SK-N-SH (cell line): ENCODE measurements around the gene GRIK1. TPM values are rescaled to one million over a fixed set of nuclear protein-coding genes. Genes with fewer than 3 reads are reported as not detected.

Experiments used
- CTCF ChIA-PET: fragments of 300-600, 350-600 bp; formaldehyde crosslinking; extraction: SDS; loops from one replicate; lab custom pipeline; 2021; lab: Yijun Ruan, JAX
- POLR2A ChIA-PET: fragments of 350-600 bp; sonication (Branson Sonifier 250); formaldehyde crosslinking; extraction: SDS; loops from one replicate; lab custom pipeline; 2020; ENCODE audit warnings: antibody characterized with exemption, inconsistent platforms; lab: Yijun Ruan, JAX
- DNase-seq: peaks from one replicate; pipeline ENCODE4 v3.0.0; 2012
- H2AFZ ChIP-seq: fragments of 200-600 bp; sonication (generic); 2 replicates; pipeline ENCODE4 v1.8.1; 2016; ENCODE audit warnings: antibody characterized with exemption, mild to moderate bottlenecking, low read depth
- H3F3A ChIP-seq: fragments of 200-600 bp; sonication (generic); replicated peaks from 2 replicates; pipeline ENCODE3; 2016; ENCODE audit warnings: antibody characterized with exemption, mild to moderate bottlenecking; ENCODE audit not compliant: insufficient read depth
- H3K27ac ChIP-seq, 2 experiments: fragments of 200-500 bp in 1 of 2; fragments of 200-600 bp in 1 of 2; sonication (Bioruptor generic) in 1 of 2; sonication (generic), shearing (Covaris generic) in 1 of 2; 2 replicates each; pipeline versions ENCODE4 v1.5.1 to v1.6.1; 2014 to 2016; ENCODE audit warnings: low read depth in 2 of 2, inconsistent platforms in 1 of 2, low read length in 1 of 2, mild to moderate bottlenecking in 1 of 2, mixed read lengths in 1 of 2
- H3K27me3 ChIP-seq: fragments of 200-600 bp; sonication (generic), shearing (Covaris generic); 2 replicates; pipeline ENCODE4 v1.6.1; 2016; ENCODE audit warnings: mixed run types; ENCODE audit not compliant: insufficient read depth
- H3K36me3 ChIP-seq, 2 experiments: fragments of 200-500 bp in 1 of 2; fragments of 200-600 bp in 1 of 2; sonication (Bioruptor generic) in 1 of 2; sonication (generic) in 1 of 2; replicated peaks in 1 of 2; 2 replicates each; pipeline versions ENCODE3 to v1.5.1; 2014 to 2016; ENCODE audit warnings: low read length in 1 of 2, mild to moderate bottlenecking in 1 of 2; ENCODE audit not compliant: insufficient read depth in 2 of 2, control insufficient read depth in 1 of 2
- H3K4me1 ChIP-seq, 2 experiments: fragments of 200-500 bp in 1 of 2; fragments of 200-600 bp in 1 of 2; sonication (Bioruptor generic) in 1 of 2; sonication (generic), shearing (Covaris generic) in 1 of 2; 2 replicates each; pipeline versions ENCODE4 v1.5.1 to v1.6.1; 2014 to 2016; ENCODE audit warnings: low read depth in 1 of 2, low read length in 1 of 2, mixed run types in 1 of 2; ENCODE audit not compliant: insufficient read depth in 2 of 2, control insufficient read depth in 1 of 2
- H3K4me2 ChIP-seq: fragments of 200-600 bp; sonication (generic), shearing (Covaris generic); 2 replicates; pipeline ENCODE4 v1.6.1; 2017; ENCODE audit warnings: mixed run types
- H3K4me3 ChIP-seq, 2 experiments: fragments of 200-500 bp in 1 of 2; fragments of 200-600 bp in 1 of 2; sonication (Bioruptor generic) in 1 of 2; sonication (generic), shearing (Covaris generic) in 1 of 2; 2 replicates each; pipeline versions ENCODE4 v1.5.1 to v1.8.1; 2014 to 2016; ENCODE audit warnings: low read depth in 2 of 2, inconsistent platforms in 1 of 2, low read length in 1 of 2, mild to moderate bottlenecking in 1 of 2, mixed read lengths in 1 of 2, moderate library complexity in 1 of 2
- H3K79me2 ChIP-seq: fragments of 200-600 bp; sonication (generic); 2 replicates; pipeline ENCODE4 v1.8.1; 2017; ENCODE audit warnings: mild to moderate bottlenecking; ENCODE audit not compliant: insufficient read depth
- H3K9ac ChIP-seq: fragments of 200-600 bp; sonication (generic); 2 replicates; pipeline ENCODE4 v1.6.1; 2017; ENCODE audit warnings: mixed run types
- H3K9me2 ChIP-seq: fragments of 200-600 bp; sonication (generic); 2 replicates; pipeline ENCODE4 v1.6.1; 2017; ENCODE audit warnings: mixed run types
- H3K9me3 ChIP-seq: fragments of 200-600 bp; sonication (generic); 2 replicates; pipeline ENCODE4 v1.6.1; 2017; ENCODE audit warnings: mixed run types, mild to moderate bottlenecking, moderate library complexity
- H4K20me1 ChIP-seq: fragments of 200-600 bp; sonication (generic); 2 replicates; pipeline ENCODE4 v1.6.1; 2017; ENCODE audit warnings: mild to moderate bottlenecking, mixed run types; ENCODE audit not compliant: insufficient read depth
- CTCF ChIP-seq: fragments of 200-600 bp; sonication (generic); IDR thresholded peaks from 2 replicates; pipeline ENCODE4 v1.6.1; 2017; ENCODE audit warnings: antibody characterized with exemption, mild to moderate bottlenecking, moderate library complexity
- EP300 ChIP-seq, 2 experiments: IDR thresholded peaks; 2 replicates each; pipeline versions ENCODE4 v1.4.0 to v1.6.1; 2012; ENCODE audit warnings: borderline replicate concordance in 1 of 2, low read depth in 1 of 2, low read length in 1 of 2
- EZH2phosphoT487 ChIP-seq: fragments of 200-600 bp; sonication (generic); IDR thresholded peaks from 2 replicates; pipeline ENCODE4 v1.6.1; 2017; ENCODE audit warnings: low read depth, mixed run types, mild to moderate bottlenecking, antibody characterized with exemption, moderate library complexity, borderline replicate concordance
- FOSL2 ChIP-seq: IDR thresholded peaks from 2 replicates; pipeline ENCODE4 v1.4.0; 2012; ENCODE audit warnings: low read depth, mild to moderate bottlenecking, moderate library complexity, borderline replicate concordance
- FOXJ3 ChIP-seq: sonication (generic); formaldehyde crosslinking; IDR thresholded peaks from 2 replicates; pipeline ENCODE4 v1.5.1; 2020; ENCODE audit warnings: mild to moderate bottlenecking, missing genetic modification reagents
- FOXM1 ChIP-seq: IDR thresholded peaks from 2 replicates; pipeline ENCODE4 v1.4.0; 2012; ENCODE audit warnings: low read depth, mild to moderate bottlenecking
- MXI1 ChIP-seq: IDR thresholded peaks from 2 replicates; pipeline ENCODE4 v1.6.1; 2012; ENCODE audit warnings: mild to moderate bottlenecking, low read depth, low read length, improper control_type of control experiment
- NFIC ChIP-seq: IDR thresholded peaks from 2 replicates; pipeline ENCODE4 v1.4.0; 2012; ENCODE audit warnings: borderline replicate concordance
- NRF1 ChIP-seq: IDR thresholded peaks from 2 replicates; pipeline ENCODE4 v1.6.1; 2012; ENCODE audit warnings: low read depth, mild to moderate bottlenecking, low read length
- PBX3 ChIP-seq: IDR thresholded peaks from 2 replicates; pipeline ENCODE4; 2012
- POLR2AphosphoS5 ChIP-seq: IDR thresholded peaks from 2 replicates; pipeline ENCODE4 v1.6.1; 2012; ENCODE audit warnings: low read depth, low read length
- RCOR1 ChIP-seq: fragments of 150-350 bp; IDR thresholded peaks from 2 replicates; pipeline ENCODE4 v1.6.1; 2017; ENCODE audit warnings: antibody characterized with exemption, low read length
- RFX5 ChIP-seq: IDR thresholded peaks from 2 replicates; pipeline ENCODE4 v1.6.1; 2012; ENCODE audit warnings: mild to moderate bottlenecking, improper control_type of control experiment, low read length
- RXRA ChIP-seq: IDR thresholded peaks from 2 replicates; pipeline ENCODE4 v1.4.0; 2012; ENCODE audit warnings: low read depth, mild to moderate bottlenecking, borderline replicate concordance
- TEAD4 ChIP-seq: IDR thresholded peaks from 2 replicates; pipeline ENCODE4 v1.4.0; 2012; ENCODE audit warnings: mild to moderate bottlenecking, borderline replicate concordance; ENCODE audit not compliant: insufficient read depth
- USF2 ChIP-seq: fragments of 150-350 bp; IDR thresholded peaks from 2 replicates; pipeline ENCODE4 v1.6.1; 2017; ENCODE audit warnings: antibody characterized with exemption, low read length, low read depth, borderline replicate concordance
- WGBS: methylation state at CpG from one replicate; pipeline ENCODE4 v1.1.6; 2017; ENCODE audit warnings: low lambda C conversion rate; 5-methylcytosine and 5-hydroxymethylcytosine counted together
- polyA plus RNA-seq, 3 experiments: library from polyadenylated mRNA; depleted of rRNA; stranded (reverse); fragments of >200 nt; gene quantifications; 2 replicates each; pipeline ENCODE4 v1.2.3, GENCODE V29; 2012

Gene GRIK1
- polyA plus RNA-seq, 1 of the 3 experiments (the other 2 are of a cell fraction): not detected

GRCh38 chr21:29674343-29674742 lies 265.5 kb downstream of the GRIK1 start:
- H3K79me2 ChIP-seq: no peaks in the 10 kb centered on the region
- peaks cover 0 to 6% of the 10 kb centered on the region in 2 experiments; a peak in 2 of 4 replicates for H3K4me1 ChIP-seq
- H2AFZ ChIP-seq: no peak overlapping the region
- H3K9me2 ChIP-seq: no peaks in the 10 kb centered on the region
- no peak overlapping the region for H3K9ac ChIP-seq
- no peak overlapping the region for H3K4me3 ChIP-seq
- H3K4me2 ChIP-seq: no peak overlapping the region
- no peaks in the 10 kb centered on the region for H3K36me3 ChIP-seq
- no peaks in the 10 kb centered on the region for H3K27me3 ChIP-seq
- no peaks in the 10 kb centered on the region for H3F3A ChIP-seq
- no peak overlapping the region for H3K27ac ChIP-seq
- no peak for TF ChIP-seq TEAD4
- TF ChIP-seq MXI1: no peak
- no peak for TF ChIP-seq RXRA
- no peak for TF ChIP-seq NRF1
- no peak for TF ChIP-seq USF2
- TF ChIP-seq FOXJ3: no peak
- no peak for TF ChIP-seq NFIC
- TF ChIP-seq EZH2phosphoT487: no peak
- no peak for TF ChIP-seq RCOR1
- TF ChIP-seq FOXM1: no peak
- TF ChIP-seq CTCF: no peak
- TF ChIP-seq FOSL2: no peak
- no peak for TF ChIP-seq POLR2AphosphoS5
- TF ChIP-seq PBX3: no peak
- no peak for TF ChIP-seq EP300 (IDR thresholded peaks at IDR 0.05; ENCODE audit: borderline replicate concordance in 1 of 2, low read depth in 1 of 2, low read length in 1 of 2)
- TF ChIP-seq RFX5: no peak
- POLR2A ChIA-PET: no interaction called here
- no peaks in the 10 kb centered on the region for H4K20me1 ChIP-seq
- H3K9me3 ChIP-seq: no peaks in the 10 kb centered on the region
- WGBS: 16% methylated on average over 3 of the region's 3 CpGs
- DNase-seq: no peak
- CTCF ChIA-PET: no interaction called here
